ENCODE results near the gene EFCAB3. TPM values are rescaled to one million over a fixed set of nuclear protein-coding genes. Genes with fewer than 3 reads are reported as not detected.
"Not testable (repeated sequence)": the region's sequence is repeated elsewhere in the genome, so short reads cannot be mapped to it uniquely, and the experiment has no call there.

Gene EFCAB3
- polyA plus RNA-seq, 3 donors = 0.20 to 0.94 TPM; not detected in 1

DNA sequence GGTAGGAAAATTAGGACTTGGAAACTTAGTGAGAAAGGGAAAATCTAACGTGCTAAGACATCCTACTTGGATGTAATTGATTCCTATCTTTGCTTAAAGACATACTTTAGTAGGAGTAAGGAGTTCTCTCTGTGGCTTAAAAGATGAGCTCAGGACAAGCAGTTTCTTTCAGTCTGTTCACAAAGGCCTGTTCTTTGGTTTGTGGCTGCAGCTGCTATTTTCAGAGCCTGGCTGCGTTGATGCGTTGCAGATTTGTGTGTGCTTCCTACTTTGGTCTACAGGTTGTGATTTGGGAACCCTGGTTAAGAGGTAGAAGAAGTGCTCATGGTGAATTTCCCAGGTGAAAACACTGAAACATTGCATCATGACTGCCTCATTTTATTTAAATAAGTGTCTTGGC is 73.8 kb downstream of the EFCAB3 start:
- not testable (repeated sequence) for DNase-seq (ENCODE audit: extremely low read depth in 1 of 11, low read depth in 9 of 11, low spot score in 4 of 11)

DNA sequence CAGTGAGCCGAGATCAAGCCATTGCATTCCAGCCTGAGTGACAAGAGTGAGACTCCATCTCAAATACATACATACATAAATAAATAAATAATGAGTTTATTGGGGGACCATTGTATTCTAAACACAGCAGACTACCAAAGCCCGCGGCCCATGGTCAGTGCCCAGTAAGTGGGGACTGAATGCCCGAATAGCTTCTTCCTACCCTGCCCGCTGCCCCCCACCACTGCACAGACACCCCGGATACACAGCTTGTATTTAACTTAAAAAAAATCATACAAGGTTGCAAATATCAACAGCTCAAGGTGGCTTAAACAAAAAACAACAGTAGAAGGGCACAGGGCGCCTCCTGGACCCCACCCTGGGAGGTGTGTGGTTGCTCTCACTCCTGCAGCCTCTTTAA is 75.7 kb downstream of the EFCAB3 start:
- no peak for DNase-seq (ENCODE audit: extremely low read depth in 1 of 11, low read depth in 9 of 11, low spot score in 4 of 11)

DNA sequence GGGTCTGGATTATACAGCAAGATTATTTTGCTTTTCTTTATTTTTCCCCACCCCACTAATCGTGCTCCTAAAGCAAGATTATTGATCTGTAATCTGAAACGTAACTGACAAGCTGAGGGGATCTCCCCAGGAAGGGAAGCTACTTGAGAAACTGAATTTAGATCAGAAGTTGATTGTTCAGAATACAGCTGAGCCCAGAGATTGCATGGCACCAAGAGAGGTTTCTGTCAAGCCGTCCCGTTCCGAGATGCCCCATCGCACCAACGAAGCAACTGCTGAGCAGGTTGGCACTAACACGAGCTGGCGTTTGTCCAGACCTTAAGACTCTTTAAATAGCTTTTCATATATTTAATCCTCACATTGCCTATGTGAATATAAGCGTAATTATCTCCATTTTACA is 78.1 kb downstream of the EFCAB3 start:
- not testable (repeated sequence) for DNase-seq (ENCODE audit: extremely low read depth in 1 of 11, low read depth in 9 of 11, low spot score in 4 of 11)

DNA sequence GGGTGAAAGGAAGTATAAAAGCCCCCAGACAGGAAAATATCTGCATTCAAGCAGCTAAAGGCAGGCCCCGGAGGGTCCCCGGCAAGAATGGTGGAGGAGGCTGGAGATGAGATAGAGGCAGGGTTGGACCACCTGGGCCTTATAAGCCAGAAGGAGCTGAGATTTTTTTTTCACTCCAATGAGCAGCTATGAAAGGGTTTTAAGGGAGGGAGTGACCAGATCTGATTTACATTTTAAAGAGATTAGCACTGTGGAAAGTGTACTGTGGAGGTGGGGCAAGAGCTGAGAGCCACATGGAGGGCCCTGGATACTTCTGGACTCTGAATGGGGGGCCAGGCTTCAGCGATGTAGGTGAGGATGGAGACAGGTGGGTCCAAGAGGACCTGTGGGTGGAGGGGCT is 84.1 kb downstream of the EFCAB3 start:
- DNase-seq (ENCODE audit: extremely low read depth in 1 of 11, low read depth in 9 of 11, low spot score in 4 of 11) = not testable (repeated sequence)

DNA sequence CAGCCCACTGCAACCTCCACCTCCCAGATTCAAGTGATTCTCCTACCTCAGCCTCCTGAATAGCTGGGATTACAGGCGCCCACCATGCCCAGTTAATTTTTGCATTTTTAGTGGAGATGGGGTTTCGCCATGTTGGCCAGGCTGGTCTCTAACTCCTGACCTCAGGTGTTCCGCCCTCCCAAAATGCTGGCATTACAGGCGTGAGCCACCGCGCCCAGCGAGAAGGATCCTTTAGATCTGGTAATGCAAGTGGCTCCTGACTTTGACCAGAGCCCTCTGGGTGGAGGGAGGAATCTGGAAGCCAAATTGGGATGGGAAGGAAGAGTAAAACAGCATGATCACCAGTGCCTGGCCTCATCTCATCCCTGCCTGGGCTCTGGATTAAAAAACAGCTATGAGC is 84.9 kb downstream of the EFCAB3 start:
- DNase-seq (ENCODE audit: extremely low read depth in 1 of 11, low read depth in 9 of 11, low spot score in 4 of 11) = not testable (repeated sequence)

Other genes starting within 250 kb of the EFCAB3 start
- gene METTL2A, start 43.3 kb downstream of the EFCAB3 start, polyA plus RNA-seq (ENCODE audit: insufficient read length in 3 of 3) = 10 to 100 TPM; 20.9 to 22.0 (median 21.3) TPM
- gene TLK2, start 98.3 kb downstream of the EFCAB3 start, polyA plus RNA-seq (ENCODE audit: insufficient read length in 3 of 3) = 10 to 100 TPM; 58.1 to 68.8 (median 63.9) TPM
- 10 to 100 TPM; 52.6 to 80.0 (median 72.5) TPM for gene MRC2, start 247.1 kb downstream of the EFCAB3 start, polyA plus RNA-seq (ENCODE audit: insufficient read length in 3 of 3)

All from renal cortex interstitium (tissue), 11 donors.